Endothelial cell of umbilical vein (primary cell): ENCODE results near the gene EPS15. TPM values are rescaled to one million over a fixed set of nuclear protein-coding genes. Genes with fewer than 3 reads are reported as not detected.
A peak's percentile ranks its signal among the peaks of the same experiment; 100 is the strongest.

Experiments
- BruUV-seq: library from RNA; stranded (reverse); fragments of 400-500 nt; replicated peaks from 2 replicates; lab custom pipeline; 2021; lab: Mats Ljungman, UMichigan
- CTCF ChIA-PET: fragments of 300-600, 350-600 bp; sonication (Branson Sonifier 250); formaldehyde crosslinking; loops from one replicate; lab custom pipeline; 2021; ENCODE audit warnings: antibody characterized with exemption, inconsistent platforms; lab: Charles Lee
- POLR2A ChIA-PET: fragments of 300-600, 350-600 bp; sonication (Branson Sonifier 250); formaldehyde crosslinking; loops from one replicate; lab custom pipeline; 2021; ENCODE audit warnings: antibody characterized with exemption, inconsistent platforms; lab: Charles Lee
- DNase-seq: peaks from one replicate; pipeline ENCODE4 v3.0.0-alpha.2; 2011; ENCODE audit warnings: low read depth, low spot score
- FAIRE-seq: peaks from 2 replicates; lab custom pipeline; 2011; peaks lifted over from hg19 to GRCh38; lab: Jason Lieb, UNC
- H2AFZ ChIP-seq: 2 replicates; pipeline ENCODE4 v1.6.0; 2012; ENCODE audit warnings: low read depth, low read length, control low read depth, inconsistent platforms
- H3K27ac ChIP-seq: 2 replicates; pipeline ENCODE4 v1.5.1; 2011; ENCODE audit warnings: low read depth, mild to moderate bottlenecking, control low read depth, low read length, moderate library complexity; ENCODE audit not compliant: insufficient read depth
- H3K27me3 ChIP-seq, 2 experiments: 2 replicates each; pipeline versions ENCODE4 v1.6.0 to v1.6.1; 2011; ENCODE audit warnings: low read length in 2 of 2, mixed read lengths in 1 of 2; ENCODE audit not compliant: control insufficient read depth in 2 of 2, insufficient read depth in 2 of 2
- H3K36me3 ChIP-seq, 2 experiments: 2 replicates in 1 of 2; 3 replicates in 1 of 2; pipeline ENCODE4 v1.5.1; 2011; ENCODE audit warnings: low read length in 2 of 2, mild to moderate bottlenecking in 1 of 2, moderate library complexity in 1 of 2; ENCODE audit not compliant: control insufficient read depth in 2 of 2, insufficient read depth in 2 of 2; ENCODE audit errors: extremely low read depth in 1 of 2
- H3K4me1 ChIP-seq: 3 replicates; pipeline ENCODE4 v1.5.1; 2011; ENCODE audit warnings: mild to moderate bottlenecking, low read length; ENCODE audit not compliant: control insufficient read depth, insufficient read depth; ENCODE audit errors: extremely low read depth
- H3K4me2 ChIP-seq: 2 replicates; pipeline ENCODE4 v1.6.1; 2011; ENCODE audit warnings: low read length, control low read depth, mixed read lengths; ENCODE audit not compliant: insufficient read depth
- H3K4me3 ChIP-seq, 3 experiments: fragments of 200-600 bp in 1 of 3; sonication (generic), shearing (Covaris generic) in 1 of 3; replicated peaks in 1 of 3; 2 replicates each; pipeline ENCODE4 v1.5.1; 2011 to 2016; ENCODE audit warnings: control low read depth in 3 of 3, low read length in 3 of 3, mild to moderate bottlenecking in 2 of 3, inconsistent platforms in 1 of 3, low read depth in 1 of 3, moderate library complexity in 1 of 3; ENCODE audit not compliant: insufficient read depth in 1 of 3
- H3K79me2 ChIP-seq: 2 replicates; pipeline ENCODE4 v1.6.0; 2012; ENCODE audit warnings: low read length, inconsistent platforms; ENCODE audit not compliant: control insufficient read depth, insufficient read depth
- H3K9ac ChIP-seq: replicated peaks from 2 replicates; pipeline ENCODE3; 2011; ENCODE audit warnings: low read length, control low read depth; ENCODE audit not compliant: insufficient read depth; ENCODE audit errors: extremely low read depth
- H3K9me1 ChIP-seq: replicated peaks from 3 replicates; pipeline ENCODE4 v1.6.0; 2011; ENCODE audit warnings: mild to moderate bottlenecking, low read length; ENCODE audit not compliant: control insufficient read depth, insufficient read depth; ENCODE audit errors: extremely low read depth
- H3K9me3 ChIP-seq: replicated peaks from 2 replicates; pipeline ENCODE4 v1.5.1; 2012; ENCODE audit warnings: low read length, inconsistent platforms; ENCODE audit not compliant: control insufficient read depth, insufficient read depth
- H4K20me1 ChIP-seq: replicated peaks from 2 replicates; pipeline ENCODE3; 2011; ENCODE audit warnings: mild to moderate bottlenecking, low read length; ENCODE audit not compliant: control insufficient read depth, insufficient read depth; ENCODE audit errors: extremely low read depth
- EZH2 ChIP-seq: IDR thresholded peaks from 2 replicates; pipeline ENCODE4 v1.6.1; 2012; ENCODE audit warnings: borderline replicate concordance, low read depth, mild to moderate bottlenecking, moderate library complexity, low read length, inconsistent platforms; ENCODE audit not compliant: severe bottlenecking
- FOS ChIP-seq: IDR thresholded peaks from 2 replicates; pipeline ENCODE4 v1.6.1; 2011; ENCODE audit warnings: mild to moderate bottlenecking, low read length, moderate library complexity, borderline replicate concordance; ENCODE audit not compliant: insufficient read depth
- GATA2 ChIP-seq: IDR thresholded peaks from 2 replicates; pipeline ENCODE4 v1.7.0; 2011; ENCODE audit warnings: low read depth, mild to moderate bottlenecking, moderate library complexity, mixed read lengths, low read length; ENCODE audit not compliant: insufficient read length, insufficient read depth
- JUN ChIP-seq: IDR thresholded peaks from 2 replicates; pipeline ENCODE4 v1.6.1; 2011; ENCODE audit warnings: borderline replicate concordance, low read depth; ENCODE audit not compliant: insufficient read length, insufficient read depth
- MYC ChIP-seq: IDR thresholded peaks from one replicate; pipeline ENCODE4 v1.6.1; 2011; ENCODE audit warnings: mild to moderate bottlenecking, low read depth, low read length
- POLR2A ChIP-seq: IDR thresholded peaks from 2 replicates; pipeline ENCODE4 v1.6.1; 2012; ENCODE audit warnings: low read depth, mild to moderate bottlenecking, control low read depth, low read length
- POLR2AphosphoS5 ChIP-seq: IDR thresholded peaks from 2 replicates; pipeline ENCODE4 v1.6.1; 2012; ENCODE audit warnings: low read depth, mild to moderate bottlenecking, control low read depth, low read length, moderate library complexity; ENCODE audit not compliant: insufficient read depth
- dilution Hi-C: fragments of 300-500 bp; cut with MboI; formaldehyde crosslinking; loops from one replicate; pipeline ENCODE4 v1.15.0; 2019; ENCODE audit warnings: low sequenced_read_pairs; ENCODE audit not compliant: extremely low pct_ligation_motif_present
- intact Hi-C: fragments of 100-400 bp; cut with micrococcal nuclease; formaldehyde crosslinking; loops from one replicate; pipeline ENCODE4 v1.10.0; 2022
- polyA plus RNA-seq, 4 experiments: library from polyadenylated mRNA; depleted of rRNA in 3 of 4; stranded (reverse) in 3 of 4; unstranded in 1 of 4; fragments of >200 nt; gene quantifications; 2 replicates each; pipeline versions ENCODE4 v1.2.1 to v1.2.3, GENCODE V29; 2011 to 2012; ENCODE audit warnings: missing spikeins in 1 of 4
- total RNA-seq: library from RNA; stranded (reverse); gene quantifications from 2 replicates; pipeline ENCODE4 v1.2.3, GENCODE V29; 2021
- TF ChIP-seq, protein P1 (sequence below), 2 donors: IDR thresholded peaks; 1 replicate in 1 of 2; 2 replicates in 1 of 2; pipeline ENCODE4 v1.5.1; 2011; ENCODE audit warnings: low read length in 2 of 2, mild to moderate bottlenecking in 2 of 2, moderate library complexity in 2 of 2, control low read depth in 1 of 2, inconsistent platforms in 1 of 2, low read depth in 1 of 2; ENCODE audit not compliant: insufficient read depth in 1 of 2; ENCODE audit errors: extremely low read depth in 1 of 2
- TF ChIP-seq, protein P2 (sequence below): IDR thresholded peaks from 2 replicates; pipeline ENCODE4 v1.6.1; 2011; ENCODE audit not compliant: insufficient read depth, insufficient read length

Gene EPS15
- total and polyA plus RNA-seq, 2 donors (not counting 3 experiments of a cell fraction or from before 2014, with no cell fraction given), result 15.4 to 44.8 TPM

DNA sequence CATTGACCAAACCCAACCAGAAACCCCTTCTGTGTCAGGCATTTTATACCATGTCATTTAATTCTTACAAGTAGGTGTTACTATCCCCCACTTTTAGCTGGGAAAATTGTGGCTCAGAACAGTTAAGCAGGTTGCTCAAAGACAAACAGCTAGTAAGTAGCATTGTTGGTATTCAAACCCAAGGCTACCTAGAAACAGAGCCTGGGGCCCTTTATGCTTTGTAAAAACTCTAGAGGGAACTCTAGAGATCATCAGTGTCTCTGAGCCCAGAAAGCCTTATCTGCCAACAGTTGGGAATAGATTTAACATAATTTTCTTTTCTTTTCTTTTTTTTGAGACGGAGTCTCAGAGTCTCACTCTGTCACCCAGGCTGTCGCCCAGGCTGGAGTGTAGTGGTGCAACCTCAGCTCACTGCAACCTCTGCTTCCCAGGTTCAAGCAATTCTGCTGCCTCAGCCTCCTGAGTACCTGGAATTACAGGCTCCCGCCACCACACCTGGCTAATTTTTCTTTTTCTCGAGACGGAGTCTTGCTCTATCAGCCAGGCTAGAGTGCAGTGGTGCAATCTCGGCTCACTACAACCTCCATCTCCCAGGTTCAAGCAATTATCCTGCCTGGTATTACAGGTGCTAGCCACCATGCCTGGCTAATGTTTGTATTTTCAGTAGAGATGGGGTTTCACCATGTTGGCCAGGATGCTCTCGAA lies 49.3 kb upstream of the EPS15 start:
- CTCF ChIA-PET, result interaction anchor here (1.1 to 1.6 kb wide), 9 partner anchors 33 to 207 kb away, joined by 3 to 24 read pairs (median 4); partner anchors contain the start of gene OSBPL9
- Histone ChIP-seq H3K9ac (no peak overlapping the region), H3K4me2 (no peak overlapping the region), H3K79me2 (no peaks in the 10 kb centered on the region), H3K4me1 (peaks cover 21% of the 10 kb centered on the region), H3K9me1 (no peaks in the 10 kb centered on the region), H2AFZ (no peak overlapping the region), H4K20me1 (no peaks in the 10 kb centered on the region), H3K9me3 (no peaks in the 10 kb centered on the region), H3K4me3 (no peak overlapping the region), H3K27ac (peak overlapping the region; percentile 64), H3K27me3 (no peaks in the 10 kb centered on the region), H3K36me3 (no peaks in the 10 kb centered on the region)
- FAIRE-seq (no peak), DNase-seq (no peak)
- TF ChIP-seq, protein P1, sequence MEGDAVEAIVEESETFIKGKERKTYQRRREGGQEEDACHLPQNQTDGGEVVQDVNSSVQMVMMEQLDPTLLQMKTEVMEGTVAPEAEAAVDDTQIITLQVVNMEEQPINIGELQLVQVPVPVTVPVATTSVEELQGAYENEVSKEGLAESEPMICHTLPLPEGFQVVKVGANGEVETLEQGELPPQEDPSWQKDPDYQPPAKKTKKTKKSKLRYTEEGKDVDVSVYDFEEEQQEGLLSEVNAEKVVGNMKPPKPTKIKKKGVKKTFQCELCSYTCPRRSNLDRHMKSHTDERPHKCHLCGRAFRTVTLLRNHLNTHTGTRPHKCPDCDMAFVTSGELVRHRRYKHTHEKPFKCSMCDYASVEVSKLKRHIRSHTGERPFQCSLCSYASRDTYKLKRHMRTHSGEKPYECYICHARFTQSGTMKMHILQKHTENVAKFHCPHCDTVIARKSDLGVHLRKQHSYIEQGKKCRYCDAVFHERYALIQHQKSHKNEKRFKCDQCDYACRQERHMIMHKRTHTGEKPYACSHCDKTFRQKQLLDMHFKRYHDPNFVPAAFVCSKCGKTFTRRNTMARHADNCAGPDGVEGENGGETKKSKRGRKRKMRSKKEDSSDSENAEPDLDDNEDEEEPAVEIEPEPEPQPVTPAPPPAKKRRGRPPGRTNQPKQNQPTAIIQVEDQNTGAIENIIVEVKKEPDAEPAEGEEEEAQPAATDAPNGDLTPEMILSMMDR (IDR thresholded peaks at IDR 0.05; ENCODE audit: extremely low read depth in 1 of 2, insufficient read depth in 1 of 2, low read depth in 1 of 2, low read length in 2 of 2), result no peak
- TF ChIP-seq POLR2A, result no peak
- no peak for TF ChIP-seq GATA2
- TF ChIP-seq MYC, result no peak
- TF ChIP-seq JUN, result no peak
- no peak for TF ChIP-seq POLR2AphosphoS5
- no peak for TF ChIP-seq EZH2
- no peak for TF ChIP-seq FOS
- TF ChIP-seq, protein P2, sequence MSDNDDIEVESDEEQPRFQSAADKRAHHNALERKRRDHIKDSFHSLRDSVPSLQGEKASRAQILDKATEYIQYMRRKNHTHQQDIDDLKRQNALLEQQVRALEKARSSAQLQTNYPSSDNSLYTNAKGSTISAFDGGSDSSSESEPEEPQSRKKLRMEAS, result no peak
- BruUV-seq, result no TSS peak
- POLR2A ChIA-PET, result no interaction called here
- dilution Hi-C loops (no loop called here), intact Hi-C loops (no loop called here)
